ENCODE measurements around the gene HSPA6.
"Not testable (repeated sequence)": the region's sequence is repeated elsewhere in the genome, so short reads cannot be mapped to it uniquely, and the experiment has no call there.

HSPA6 gene

DNA sequence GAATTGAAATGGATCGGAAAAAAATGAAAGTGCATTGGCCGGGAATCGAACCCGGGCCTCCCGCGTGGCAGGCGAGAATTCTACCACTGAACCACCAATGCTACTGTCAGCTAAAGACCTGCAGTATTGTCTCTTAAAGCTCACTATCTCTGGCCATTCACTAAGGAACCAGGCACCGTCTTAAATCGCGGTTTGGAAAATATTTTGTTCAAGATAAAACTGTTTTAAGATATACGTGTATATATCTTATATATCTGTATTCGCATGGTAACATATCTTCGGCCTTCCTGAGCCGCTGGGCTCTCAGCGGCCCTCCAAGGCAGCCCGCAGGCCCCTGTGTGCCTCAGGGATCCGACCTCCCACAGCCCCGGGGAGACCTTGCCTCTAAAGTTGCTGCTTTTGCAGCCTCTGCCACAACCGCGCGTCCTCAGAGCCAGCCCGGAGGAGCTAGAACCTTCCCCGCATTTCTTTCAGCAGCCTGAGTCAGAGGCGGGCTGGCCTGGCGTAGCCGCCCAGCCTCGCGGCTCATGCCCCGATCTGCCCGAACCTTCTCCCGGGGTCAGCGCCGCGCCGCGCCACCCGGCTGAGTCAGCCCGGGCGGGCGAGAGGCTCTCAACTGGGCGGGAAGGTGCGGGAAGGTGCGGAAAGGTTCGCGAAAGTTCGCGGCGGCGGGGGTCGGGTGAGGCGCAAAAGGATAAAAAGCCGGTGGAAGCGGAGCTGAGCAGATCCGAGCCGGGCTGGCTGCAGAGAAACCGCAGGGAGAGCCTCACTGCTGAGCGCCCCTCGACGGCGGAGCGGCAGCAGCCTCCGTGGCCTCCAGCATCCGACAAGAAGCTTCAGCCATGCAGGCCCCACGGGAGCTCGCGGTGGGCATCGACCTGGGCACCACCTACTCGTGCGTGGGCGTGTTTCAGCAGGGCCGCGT, at the start of gene HSPA6:
Gene HSPA6, plus strand, starts transcription at position 724 of the 925 bp plus-strand sequence. Its CDS starts 119 bp downstream, at position 843.
- peak in 50 of 56 donors; percentile 22 to 95 (median 68) for DNase-seq

DNA sequence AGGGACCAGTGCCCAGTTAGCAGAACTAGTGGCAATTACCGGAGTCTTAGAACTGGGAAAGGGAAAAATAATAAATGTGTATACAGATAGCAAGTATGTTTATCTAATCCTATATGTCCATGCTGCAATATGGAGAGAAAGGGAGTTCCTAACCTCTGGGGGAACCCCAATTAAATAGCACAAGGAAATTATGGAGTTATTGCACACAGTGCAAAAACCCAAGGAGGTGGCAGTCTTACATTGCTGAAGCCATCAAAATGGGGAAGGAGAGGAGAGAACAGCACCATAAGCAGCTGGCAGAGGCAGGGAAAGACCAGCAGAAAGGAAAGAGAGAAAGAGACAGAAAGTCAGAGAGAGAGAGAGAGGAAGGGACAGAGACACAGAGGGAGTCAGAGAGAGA, 46.6 kb upstream of the HSPA6 start:
- DNase-seq, result not testable (repeated sequence)

DNA sequence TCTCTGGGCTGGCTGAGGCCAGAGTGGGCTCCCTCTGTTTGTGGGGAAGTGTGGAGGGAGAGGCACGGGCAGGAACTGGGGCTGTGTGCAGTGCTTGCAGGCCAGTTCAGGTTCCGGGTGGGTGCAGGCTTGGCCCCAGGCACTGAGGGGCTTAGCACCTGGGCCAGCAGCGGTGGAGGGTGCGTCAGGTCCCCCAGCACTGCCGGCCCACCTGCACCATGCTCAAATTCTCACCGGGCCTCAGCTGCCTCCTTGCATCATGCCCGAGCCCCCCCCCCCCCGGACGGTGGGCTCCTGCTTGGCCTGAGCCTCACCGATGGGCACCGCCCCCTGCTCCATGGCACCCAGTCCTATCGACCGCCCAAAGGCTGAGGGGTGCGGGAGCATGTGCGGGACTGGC, 45.4 kb upstream of the HSPA6 start:
- no peak for DNase-seq

DNA sequence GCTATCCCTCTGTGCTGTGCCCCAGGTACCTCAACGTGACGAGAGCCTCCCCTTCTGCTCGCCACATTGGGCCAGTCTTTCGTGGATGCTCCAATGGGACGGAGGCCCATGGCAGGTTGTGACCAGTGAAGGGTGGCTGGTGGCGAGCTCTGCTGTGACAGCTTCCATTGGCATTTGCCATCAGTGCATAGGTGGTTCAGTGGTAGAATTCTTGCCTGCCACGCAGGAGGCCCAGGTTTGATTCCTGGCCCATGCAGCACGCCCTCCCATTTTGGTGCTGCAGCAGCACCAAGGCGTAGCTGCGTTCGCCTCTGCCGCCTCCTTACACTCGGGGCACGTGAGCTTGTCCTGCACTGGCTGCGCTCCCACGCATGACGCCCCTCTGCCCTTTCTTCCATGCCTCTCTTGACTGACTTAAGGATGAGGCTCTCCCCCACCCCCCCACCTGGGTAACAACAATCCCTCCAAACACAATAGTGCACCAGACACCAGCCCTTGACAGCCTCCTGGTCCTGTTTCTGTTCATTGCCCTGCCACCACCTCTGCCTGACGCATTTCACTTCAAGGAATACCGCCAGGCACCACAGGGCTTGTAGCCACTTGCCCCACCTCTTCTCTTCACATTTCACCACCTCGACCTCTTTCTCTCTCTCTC, 43.8 kb upstream of the HSPA6 start:
- DNase-seq, result no peak

DNA sequence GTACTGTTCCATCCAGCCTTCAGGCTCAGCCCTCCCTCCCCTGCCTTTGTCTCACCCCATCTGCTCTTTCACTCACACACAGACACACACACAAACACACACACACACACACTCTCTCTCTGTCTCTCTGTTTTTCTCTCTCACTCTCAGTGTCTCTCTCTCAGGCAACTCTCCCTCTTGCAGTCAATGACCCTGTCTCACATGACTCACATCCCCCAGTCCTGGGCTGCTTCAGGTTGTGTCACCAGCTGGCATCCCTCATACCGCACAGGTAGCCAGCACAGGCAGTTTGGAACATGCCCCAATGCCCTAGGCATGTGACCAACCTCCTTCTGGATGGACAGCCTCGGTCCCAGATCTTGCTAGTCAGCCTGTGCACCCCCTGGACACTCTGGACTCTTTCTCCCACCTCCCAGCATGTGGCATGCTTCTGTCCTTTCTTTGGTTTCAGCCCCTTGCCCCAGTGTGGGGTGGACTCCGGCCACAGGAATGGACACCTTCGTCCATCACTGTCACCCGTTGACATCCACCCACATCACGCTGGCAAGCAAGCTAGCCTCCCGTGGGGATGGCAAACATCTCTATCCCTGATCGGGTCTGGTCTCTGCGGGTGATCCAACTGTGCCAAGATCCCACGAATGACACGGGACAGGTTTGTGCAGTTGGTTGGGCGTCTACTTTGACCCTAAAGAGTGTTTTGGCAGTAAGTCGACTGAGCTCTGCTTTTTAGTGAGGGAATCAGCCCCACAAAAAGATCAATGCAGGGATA, 42.5 kb upstream of the HSPA6 start:
- no peak for DNase-seq

DNA sequence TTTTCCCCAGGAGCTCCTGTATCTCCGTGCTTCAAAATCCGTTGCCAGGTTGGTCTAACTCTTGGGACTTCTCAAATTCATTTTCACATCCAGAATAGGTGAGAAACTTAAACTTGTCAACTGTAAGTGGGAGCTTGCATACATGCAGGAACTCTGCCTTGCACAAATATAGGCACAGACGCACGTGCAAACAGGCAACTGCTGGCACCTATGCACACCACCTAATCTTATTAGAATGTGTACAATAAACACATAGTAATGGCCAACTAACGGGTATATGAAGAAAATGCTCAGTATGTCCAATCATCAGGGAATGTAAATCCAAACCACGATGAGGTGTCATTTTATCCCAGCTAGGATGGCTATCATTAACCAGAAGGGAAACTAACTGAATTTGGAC, 41.7 kb upstream of the HSPA6 start:
- DNase-seq, result no peak

DNA sequence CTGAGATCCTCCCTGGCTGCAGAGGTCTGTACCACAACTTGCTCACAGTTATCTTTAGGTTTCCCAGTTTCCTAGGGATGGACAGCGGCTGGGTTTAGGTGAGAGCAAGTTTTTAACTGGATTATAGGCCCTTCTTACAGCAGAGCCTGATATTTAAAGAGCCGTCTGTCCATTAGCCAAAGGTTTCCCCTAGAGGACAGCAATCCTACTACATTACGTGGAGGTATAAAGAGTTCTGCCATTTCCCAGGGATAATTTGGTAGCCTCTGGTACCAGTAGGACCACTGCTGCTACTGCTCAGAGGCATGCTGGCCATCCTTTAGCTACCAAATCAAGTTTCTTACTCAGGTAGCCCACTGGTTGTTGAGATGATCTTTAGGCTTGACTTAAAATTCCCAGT, 41.0 kb upstream of the HSPA6 start:
- no peak for DNase-seq

DNA sequence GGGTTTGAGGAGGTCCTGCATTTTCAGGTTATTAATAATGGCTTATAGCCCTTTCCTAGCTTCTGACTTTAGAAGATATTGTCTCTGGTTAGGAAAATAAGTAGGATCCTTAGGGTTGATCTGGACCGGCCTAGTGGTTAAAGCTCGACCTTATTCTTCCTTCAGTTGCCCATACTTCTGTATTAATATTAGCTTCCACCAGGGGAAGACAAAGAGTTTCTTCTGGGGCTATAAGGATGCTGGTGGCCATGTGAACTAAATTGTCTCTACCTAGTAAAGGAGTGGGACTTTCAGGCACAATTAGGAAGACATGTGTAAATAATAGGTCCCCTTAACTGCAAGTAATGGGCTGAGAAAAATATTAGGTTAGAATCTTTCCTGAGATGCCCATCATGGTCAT, 39.7 kb upstream of the HSPA6 start:
- no peak for DNase-seq

DNA sequence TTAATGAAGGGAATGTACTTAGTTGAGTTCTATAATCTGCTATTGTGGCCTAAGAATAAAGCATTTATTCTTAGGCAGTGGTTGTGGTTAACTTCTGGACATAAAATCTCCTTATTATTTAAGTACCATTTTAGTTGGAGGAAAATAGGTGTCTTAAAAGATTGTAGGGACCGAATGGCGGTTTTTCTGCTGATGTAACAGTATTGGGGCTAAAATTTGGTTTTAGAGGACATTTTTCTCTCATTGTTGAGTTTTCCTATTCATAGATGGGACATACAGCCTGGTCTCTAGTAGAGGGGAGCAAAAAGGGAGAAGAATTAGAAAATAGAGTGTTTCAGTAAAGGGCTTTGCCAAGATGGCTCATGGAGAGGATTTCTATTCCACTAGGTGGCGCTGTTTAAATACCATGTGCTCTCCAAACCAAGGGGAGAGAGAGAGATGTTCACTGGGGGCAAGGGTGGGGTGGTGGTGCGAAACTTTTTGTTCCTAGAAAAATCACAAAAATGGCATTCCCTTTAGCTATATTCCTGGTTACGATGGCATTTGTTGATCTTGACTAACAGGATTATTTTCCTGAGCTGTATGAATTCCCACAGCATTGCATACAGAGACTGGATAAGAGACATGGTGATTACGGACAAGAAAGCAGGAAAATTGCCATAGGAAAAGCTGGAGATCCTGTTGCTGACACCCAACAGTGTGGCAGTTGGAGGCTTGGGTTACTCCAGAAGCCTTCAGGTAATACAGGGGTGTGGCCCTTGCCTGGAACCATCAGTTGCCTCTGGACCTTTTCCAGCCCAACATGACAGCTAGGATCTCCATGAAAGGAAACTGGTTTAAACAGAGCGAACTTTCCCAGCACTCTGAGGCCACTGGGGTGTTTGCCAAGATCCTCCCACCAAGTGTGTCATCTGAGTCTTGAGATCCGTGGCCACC, 37.3 kb upstream of the HSPA6 start:
- DNase-seq, result peak in 21 of 56 donors; percentile 7 to 51 (median 26)

DNA sequence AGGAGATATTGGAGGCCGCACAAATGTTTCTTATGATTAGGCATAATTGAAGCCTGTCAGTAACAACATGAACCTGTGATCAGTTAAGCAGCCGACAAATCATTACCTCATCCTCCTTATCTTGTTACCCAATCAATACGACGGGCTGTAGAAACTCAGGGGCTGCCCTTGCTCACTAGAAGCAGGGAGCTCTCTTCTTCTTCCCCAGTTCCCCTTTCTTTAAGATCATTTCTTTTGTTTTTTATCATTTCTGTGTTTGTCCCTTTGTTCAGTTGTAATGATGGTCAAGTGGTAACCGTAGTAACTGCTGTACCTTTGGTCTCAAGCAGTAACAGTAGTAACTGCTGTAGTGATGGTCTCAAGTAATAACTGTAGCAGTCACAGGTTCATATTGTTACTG, 32.9 kb upstream of the HSPA6 start:
- DNase-seq, result no peak

DNA sequence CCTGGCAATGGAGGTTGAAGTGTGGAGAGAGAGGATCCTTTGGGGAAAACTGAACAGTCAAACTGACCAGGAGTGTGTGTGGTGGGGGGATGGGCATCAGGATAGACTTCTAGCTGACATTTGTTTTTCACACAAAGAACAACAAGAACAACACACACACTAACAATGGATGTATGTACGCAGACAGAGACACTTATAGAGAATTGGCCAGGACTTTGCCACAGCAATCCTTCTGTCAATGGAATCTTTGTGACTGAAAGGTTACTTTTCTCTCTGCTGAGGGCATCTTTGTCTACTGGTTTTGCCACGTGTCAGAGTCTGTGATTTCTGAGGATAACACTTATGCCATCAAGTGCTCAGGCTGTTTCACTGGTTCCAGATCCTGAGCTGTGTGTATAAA, 31.5 kb upstream of the HSPA6 start:
- DNase-seq, result peak in 23 of 56 donors; percentile 5 to 76 (median 38)

DNA sequence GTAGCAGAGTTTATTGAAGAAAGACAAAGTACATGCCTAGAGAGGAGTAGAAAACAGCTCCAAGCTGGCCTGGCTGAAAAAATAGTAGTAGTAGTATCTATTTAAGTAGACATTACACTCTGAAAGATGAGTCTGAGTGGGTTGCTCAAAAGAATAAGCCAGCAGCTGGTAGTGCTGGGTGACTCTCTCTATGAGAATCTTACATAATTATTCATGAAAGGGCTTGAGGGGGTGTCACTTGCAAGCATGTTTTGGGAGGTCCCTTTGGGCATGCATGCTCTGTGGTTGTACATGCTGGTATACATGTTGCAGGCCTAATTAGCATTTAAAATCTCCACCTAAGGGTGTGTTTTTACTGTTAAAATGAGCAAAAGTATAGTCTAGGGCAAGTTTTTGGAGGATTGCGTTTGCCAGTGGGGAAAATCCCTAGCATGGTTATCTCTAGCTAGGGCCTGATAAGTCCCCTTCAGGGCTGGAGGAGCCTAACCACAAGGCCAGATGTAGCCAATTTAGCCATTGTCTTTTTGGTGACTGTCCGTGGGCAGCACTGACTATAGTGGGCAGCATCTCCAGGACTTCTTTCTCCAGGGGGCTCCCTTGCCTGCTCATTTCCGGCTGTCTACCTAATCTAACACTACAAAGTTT, 30.1 kb upstream of the HSPA6 start:
- DNase-seq, result peak in 3 of 56 donors; percentile 6 to 47 (median 7)

DNA sequence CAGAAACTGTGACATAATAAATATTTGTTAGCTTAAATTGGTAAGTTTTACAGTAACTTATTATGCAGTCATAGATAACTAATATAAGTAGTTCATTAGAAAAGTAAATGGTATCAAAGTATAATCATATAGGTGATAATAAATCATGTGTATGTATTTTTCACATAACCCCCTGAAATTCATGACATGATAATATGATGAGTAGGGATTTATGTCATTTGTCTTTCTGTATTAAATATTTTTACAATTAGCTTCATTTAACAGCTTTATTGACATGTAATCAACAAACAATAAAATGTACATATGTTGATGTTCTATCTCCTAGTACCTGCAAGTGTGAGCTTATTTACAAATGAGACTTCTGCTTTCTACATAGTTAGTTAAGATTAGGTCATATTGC, 28.9 kb upstream of the HSPA6 start:
- DNase-seq, result no peak

DNA sequence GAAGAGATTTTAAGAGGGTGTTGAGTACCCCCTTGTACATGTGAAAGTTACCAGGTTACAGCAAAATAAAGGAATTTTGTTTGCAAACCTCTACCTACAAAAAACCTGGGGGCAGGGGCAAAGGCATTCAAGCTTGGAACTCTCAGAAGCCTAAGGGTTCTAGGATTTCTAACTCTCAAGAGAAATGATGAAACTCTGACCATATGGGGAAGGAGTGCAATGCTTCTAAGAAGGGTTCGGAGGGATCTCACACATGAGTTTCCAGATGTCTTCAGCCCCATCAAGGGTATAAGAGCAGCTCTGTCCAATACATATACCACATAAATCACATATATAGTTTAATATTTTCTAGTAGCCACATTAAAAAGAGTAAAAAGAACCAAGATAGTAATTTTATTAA, 26.4 kb upstream of the HSPA6 start:
- DNase-seq, result no peak

DNA sequence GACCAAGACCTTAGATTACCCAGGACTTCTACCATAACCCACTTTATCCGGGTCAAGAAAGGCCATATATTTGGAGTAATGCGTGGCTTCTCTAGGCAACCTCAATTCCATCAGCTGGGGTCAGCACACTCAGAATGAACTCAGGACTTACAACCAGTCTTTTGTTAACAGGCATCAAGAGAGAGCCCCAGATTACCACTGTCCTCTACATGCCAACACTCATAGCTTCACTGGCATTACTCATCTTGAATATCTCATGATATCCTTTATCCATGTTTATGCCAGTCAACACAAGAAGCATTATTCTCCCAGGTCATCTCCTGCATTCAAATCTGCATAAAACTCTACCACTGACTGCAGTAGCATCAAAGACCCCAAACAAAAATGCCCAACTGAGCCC, 25.7 kb upstream of the HSPA6 start:
- no peak for DNase-seq

DNA sequence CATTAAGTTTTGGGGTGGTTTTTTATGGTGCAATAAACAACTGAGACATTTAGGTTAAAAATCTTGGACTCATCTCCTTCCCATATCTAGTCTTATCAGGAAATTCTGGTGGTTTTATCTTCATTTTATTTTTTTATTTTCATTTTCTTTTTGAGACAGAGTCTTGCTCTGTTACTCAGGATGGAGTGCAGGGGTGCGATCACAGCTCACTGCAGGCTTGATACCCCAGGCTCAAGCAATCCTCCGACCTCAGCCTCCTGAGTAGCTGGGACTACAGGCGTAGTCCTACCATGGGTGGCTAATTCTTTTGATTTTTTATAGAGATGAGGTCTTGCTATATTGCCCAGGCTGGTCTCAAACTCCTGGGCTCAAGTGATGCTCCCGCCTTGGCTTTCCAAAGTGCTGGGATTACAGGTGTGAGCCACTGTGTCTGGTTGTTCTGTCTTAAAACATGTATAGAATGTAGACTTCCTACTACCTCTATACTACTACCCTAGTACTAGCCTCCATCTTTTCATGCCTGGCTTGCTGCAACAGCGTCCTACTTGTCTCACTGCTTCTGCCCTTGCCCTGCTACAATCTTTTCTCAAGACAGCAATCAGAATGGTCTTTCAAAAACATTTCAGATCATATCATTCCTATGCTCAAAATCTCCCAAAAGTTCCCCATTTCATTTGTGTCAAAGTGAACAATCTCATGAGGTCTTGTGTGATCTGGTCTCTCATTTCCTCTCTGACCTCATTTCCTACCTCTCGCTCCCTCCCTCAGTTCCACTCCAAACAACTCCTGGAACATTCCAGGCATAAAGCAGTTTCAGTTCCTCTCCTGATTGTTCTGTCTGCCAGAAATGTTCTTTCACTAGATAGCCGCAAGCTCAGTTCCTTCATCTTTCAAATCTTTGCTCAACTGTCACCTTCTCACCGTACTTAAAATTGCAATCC, 25.0 kb upstream of the HSPA6 start:
- DNase-seq, result peak in 1 of 56 donors; percentile 10

DNA sequence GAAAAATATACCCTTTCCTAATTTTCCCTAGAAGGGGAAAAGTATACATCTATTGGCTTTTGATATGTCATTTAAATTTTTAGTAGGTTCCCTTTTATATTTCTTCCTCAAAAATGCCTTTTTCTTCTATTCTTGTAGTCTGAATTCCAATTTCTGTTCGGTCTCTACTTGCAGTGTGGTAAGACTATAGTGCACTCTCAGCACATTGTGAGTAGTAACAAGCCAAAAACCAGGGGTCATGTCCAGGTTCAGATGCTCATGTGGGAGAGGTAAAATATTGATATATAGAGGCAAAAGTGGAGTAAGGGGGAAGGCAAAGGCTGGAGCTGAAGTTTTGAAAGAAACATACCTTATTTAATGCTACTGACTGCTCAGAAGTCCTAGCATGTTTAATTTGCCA, 23.1 kb upstream of the HSPA6 start:
- DNase-seq, result no peak

DNA sequence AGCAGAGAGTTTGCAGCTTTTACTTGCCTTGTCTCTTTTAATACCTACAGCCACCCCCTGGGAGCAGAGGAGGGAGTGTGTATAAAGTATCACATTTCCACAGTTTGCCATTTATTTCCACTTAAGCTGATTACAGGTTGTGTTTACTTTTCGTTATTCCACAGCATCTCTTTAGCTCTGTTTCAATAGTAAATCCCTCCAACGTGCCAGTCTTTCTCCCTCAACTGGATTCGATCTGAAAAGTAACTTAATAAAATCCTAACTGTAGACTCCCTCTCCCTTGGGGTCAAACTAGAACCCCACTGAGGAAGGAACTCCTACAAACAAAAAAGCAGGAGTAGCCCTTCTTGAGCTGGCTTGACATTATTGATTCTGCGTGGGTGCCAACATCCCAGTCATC, 22.2 kb upstream of the HSPA6 start:
- DNase-seq, result no peak
